Measurements from ENCODE around the gene STH.

Gene STH

GRCh38 chr17:46028981-46029565 lies 30.0 kb downstream of the STH start:
- no peak for DNase-seq

GRCh38 chr17:46029627-46030026 lies 30.6 kb downstream of the STH start:
- DNase-seq = no peak

- DNase-seq = no peak
These were observed 31.7 kb downstream of the STH start for GRCh38 chr17:46030752-46031151.

- no peak for DNase-seq
These were observed 32.4 kb downstream of the STH start for GRCh38 chr17:46031440-46031839.

- no peak for DNase-seq
These were observed 32.9 kb downstream of the STH start for GRCh38 chr17:46031920-46032319.

GRCh38 chr17:46032909-46033308 lies 33.9 kb downstream of the STH start:
- no peak for DNase-seq

GRCh38 chr17:46033392-46033791 lies 34.3 kb downstream of the STH start:
- DNase-seq = no peak

- DNase-seq = no peak
These were observed 36.2 kb downstream of the STH start for GRCh38 chr17:46035112-46035818.

- no peak for DNase-seq
These were observed 37.4 kb downstream of the STH start for GRCh38 chr17:46036491-46036890.

GRCh38 chr17:46037722-46038255 lies 38.7 kb downstream of the STH start:
- no peak for DNase-seq

GRCh38 chr17:46038414-46038813 lies 39.4 kb downstream of the STH start:
- DNase-seq = no peak

GRCh38 chr17:46038937-46039336 lies 39.9 kb downstream of the STH start:
- no peak for DNase-seq

- DNase-seq = no peak
These were observed 40.6 kb downstream of the STH start for GRCh38 chr17:46039592-46040186.

GRCh38 chr17:46042246-46042645 lies 43.2 kb downstream of the STH start:
- no peak for DNase-seq

GRCh38 chr17:46042925-46043324 lies 43.9 kb downstream of the STH start:
- no peak for DNase-seq

- no peak for DNase-seq
These were observed 44.6 kb downstream of the STH start for GRCh38 chr17:46043606-46044005.

- DNase-seq = peak; percentile 74 to 87
These were observed 45.4 kb downstream of the STH start for GRCh38 chr17:46044286-46044928.

- DNase-seq = no peak
These were observed 45.9 kb downstream of the STH start for GRCh38 chr17:46044989-46045388.

- no peak for DNase-seq
These were observed 46.6 kb downstream of the STH start for GRCh38 chr17:46045639-46046038.

- DNase-seq = no peak
These were observed 47.9 kb downstream of the STH start for GRCh38 chr17:46046957-46047356.

GRCh38 chr17:46047398-46047797 lies 48.3 kb downstream of the STH start:
- no peak for DNase-seq

GRCh38 chr17:46047856-46048255 lies 48.8 kb downstream of the STH start:
- DNase-seq = no peak
